ENCODE data around the gene FBLN1.
A peak's percentile ranks its signal among the peaks of the same experiment; 100 is the strongest.
"Not testable (repeated sequence)": the region's sequence is repeated elsewhere in the genome, so short reads cannot be mapped to it uniquely, and the experiment has no call there.

Gene FBLN1

DNA sequence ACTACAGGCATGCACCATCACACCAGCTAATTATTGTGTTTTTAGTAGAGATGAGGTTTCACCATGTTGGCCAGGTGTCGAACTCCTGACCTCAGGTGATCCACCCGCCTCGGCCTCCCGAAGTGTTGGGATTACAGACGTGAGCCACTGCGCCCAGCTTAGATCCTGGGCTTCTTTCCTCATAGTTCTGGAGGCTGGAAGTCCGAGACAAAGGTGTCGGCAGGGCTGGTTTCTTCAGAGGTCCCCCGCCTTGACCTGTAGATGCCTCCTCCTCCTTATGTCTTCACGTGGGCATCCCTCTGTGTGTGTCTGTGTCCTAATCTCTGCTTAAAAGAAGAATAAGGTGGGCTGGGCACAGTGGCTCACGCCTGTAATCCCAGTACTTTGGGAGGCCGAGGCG is 44.2 kb upstream of the FBLN1 start:
- TF ChIP-seq CTCF (IDR thresholded peaks at IDR 0.05; ENCODE audit: low read depth, low read length), result no peak
- DNase-seq (ENCODE audit: extremely low read depth, low read depth), result no peak

GRCh38 chr22:45459235-45459634 is 43.4 kb upstream of the FBLN1 start:
- TF ChIP-seq CTCF (IDR thresholded peaks at IDR 0.05; ENCODE audit: low read depth, low read length), result no peak
- no peak for DNase-seq (ENCODE audit: extremely low read depth, low read depth)

GRCh38 chr22:45460288-45461109 is 42.2 kb upstream of the FBLN1 start:
- peak; percentile 83 for DNase-seq (ENCODE audit: extremely low read depth, low read depth)
- no peak for TF ChIP-seq CTCF (IDR thresholded peaks at IDR 0.05; ENCODE audit: low read depth, low read length)

DNA sequence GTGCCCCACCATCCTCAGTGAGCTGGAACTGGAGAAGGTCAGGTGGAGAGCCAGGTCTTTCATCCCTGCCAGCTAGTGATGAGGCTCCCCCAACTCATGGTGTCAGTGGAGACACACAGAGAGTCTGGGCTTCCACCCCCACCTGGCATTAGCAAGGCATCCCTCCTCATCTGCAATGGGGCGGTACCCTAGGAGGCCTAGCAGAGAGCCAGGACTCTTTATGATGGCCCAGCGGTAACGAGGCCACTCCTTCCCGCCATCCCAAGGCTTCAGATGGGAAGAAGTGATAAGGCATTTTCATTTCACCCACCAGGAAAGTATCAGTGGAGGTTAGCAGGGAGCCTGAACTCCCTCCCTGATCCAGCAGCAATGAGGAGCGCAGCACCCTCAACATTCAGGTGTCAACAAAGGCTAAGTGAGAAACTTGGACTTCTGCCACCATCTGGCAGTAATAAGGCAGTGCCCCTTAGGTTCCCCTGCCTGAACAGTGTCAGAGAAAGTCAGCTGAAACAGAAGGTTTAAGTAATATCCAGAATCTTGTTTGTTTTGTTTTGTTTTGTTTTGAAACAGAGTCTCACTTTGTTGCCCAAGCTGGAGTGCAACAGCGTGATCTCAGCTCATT is 40.5 kb upstream of the FBLN1 start:
- TF ChIP-seq CTCF (IDR thresholded peaks at IDR 0.05; ENCODE audit: low read depth, low read length), result no peak
- no peak for DNase-seq (ENCODE audit: extremely low read depth, low read depth)

- DNase-seq (ENCODE audit: extremely low read depth, low read depth), result not testable (repeated sequence)
These were observed 39.0 kb upstream of the FBLN1 start for GRCh38 chr22:45463691-45464090.

GRCh38 chr22:45465633-45466032 is 37.0 kb upstream of the FBLN1 start:
- TF ChIP-seq CTCF (IDR thresholded peaks at IDR 0.05; ENCODE audit: low read depth, low read length), result no peak
- DNase-seq (ENCODE audit: extremely low read depth, low read depth), result no peak

- no peak for DNase-seq (ENCODE audit: extremely low read depth, low read depth)
- no peak for TF ChIP-seq CTCF (IDR thresholded peaks at IDR 0.05; ENCODE audit: low read depth, low read length)
These were observed 33.8 kb upstream of the FBLN1 start for GRCh38 chr22:45468872-45469271.
